ENCODE data around the gene JPT1. TPM values are rescaled to one million over a fixed set of nuclear protein-coding genes. Genes with fewer than 3 reads are reported as not detected.
"Not testable (repeated sequence)": the region's sequence is repeated elsewhere in the genome, so short reads cannot be mapped to it uniquely, and the experiment has no call there.

JPT1 gene
- total RNA-seq, 1 donor from 2014 or later, result 334 TPM

GRCh38 chr17:75178453-75178852 lies 24.1 kb upstream of the JPT1 start:
- Mint-ChIP-seq H3K9me3 (no peaks in the 10 kb centered on the region), H3K36me3 (ENCODE audit: low read depth) (peaks cover 25% of the 10 kb centered on the region), H3K27me3 (ENCODE audit: low read depth) (no peaks in the 10 kb centered on the region), H3K4me3 (peak overlapping the region; percentile 69), H3K4me1 (peaks cover 17% of the 10 kb centered on the region), H3K27ac (ENCODE audit: unreplicated experiment) (no peak overlapping the region)
- TF ChIP-seq CTCF (conservative IDR thresholded peaks at IDR 0.05), result no peak
- no peak for DNase-seq (ENCODE audit: low read depth, low spot score)

GRCh38 chr17:75176625-75177024 lies 22.3 kb upstream of the JPT1 start:
- no peak for DNase-seq (ENCODE audit: low read depth, low spot score)
- no peak for TF ChIP-seq CTCF (conservative IDR thresholded peaks at IDR 0.05)
- Mint-ChIP-seq H3K27me3 (ENCODE audit: low read depth) (no peaks in the 10 kb centered on the region), H3K36me3 (ENCODE audit: low read depth) (peaks cover 28% of the 10 kb centered on the region), H3K4me3 (no peak overlapping the region), H3K27ac (ENCODE audit: unreplicated experiment) (no peak overlapping the region), H3K4me1 (peaks cover 14% of the 10 kb centered on the region), H3K9me3 (no peaks in the 10 kb centered on the region)

GRCh38 chr17:75174996-75175395 lies 20.7 kb upstream of the JPT1 start:
- H3K36me3 Mint-ChIP-seq (ENCODE audit: low read depth), result peaks cover 23% of the 10 kb centered on the region
- H3K27me3 Mint-ChIP-seq (ENCODE audit: low read depth), result no peaks in the 10 kb centered on the region
- H3K27ac Mint-ChIP-seq (ENCODE audit: unreplicated experiment), result no peak overlapping the region
- DNase-seq (ENCODE audit: low read depth, low spot score), result no peak
- H3K9me3 Mint-ChIP-seq, result no peaks in the 10 kb centered on the region
- TF ChIP-seq CTCF (conservative IDR thresholded peaks at IDR 0.05), result no peak
- H3K4me1 Mint-ChIP-seq, result peaks cover 5% of the 10 kb centered on the region
- H3K4me3 Mint-ChIP-seq, result no peak overlapping the region

- peaks cover 5% of the 10 kb centered on the region for H3K4me1 Mint-ChIP-seq
- no peak overlapping the region for H3K27ac Mint-ChIP-seq (ENCODE audit: unreplicated experiment)
- H3K27me3 Mint-ChIP-seq (ENCODE audit: low read depth), result no peaks in the 10 kb centered on the region
- no peak for DNase-seq (ENCODE audit: low read depth, low spot score)
- peaks cover 16% of the 10 kb centered on the region for H3K36me3 Mint-ChIP-seq (ENCODE audit: low read depth)
- H3K4me3 Mint-ChIP-seq, result no peak overlapping the region
- no peaks in the 10 kb centered on the region for H3K9me3 Mint-ChIP-seq
- TF ChIP-seq CTCF (conservative IDR thresholded peaks at IDR 0.05), result no peak
These were observed 19.2 kb upstream of the JPT1 start for GRCh38 chr17:75173526-75173925.

- peaks cover 16% of the 10 kb centered on the region for H3K36me3 Mint-ChIP-seq (ENCODE audit: low read depth)
- peaks cover 5% of the 10 kb centered on the region for H3K4me1 Mint-ChIP-seq
- no peaks in the 10 kb centered on the region for H3K27me3 Mint-ChIP-seq (ENCODE audit: low read depth)
- no peaks in the 10 kb centered on the region for H3K9me3 Mint-ChIP-seq
- DNase-seq (ENCODE audit: low read depth, low spot score), result no peak
- H3K27ac Mint-ChIP-seq (ENCODE audit: unreplicated experiment), result no peak overlapping the region
- no peak for TF ChIP-seq CTCF (conservative IDR thresholded peaks at IDR 0.05)
- no peak overlapping the region for H3K4me3 Mint-ChIP-seq
These were observed 14.7 kb upstream of the JPT1 start for GRCh38 chr17:75168998-75169397.

- H3K4me1 Mint-ChIP-seq; H3K27ac Mint-ChIP-seq (ENCODE audit: unreplicated experiment); H3K27me3 Mint-ChIP-seq (ENCODE audit: low read depth); DNase-seq (ENCODE audit: low read depth, low spot score); H3K4me3 Mint-ChIP-seq; H3K9me3 Mint-ChIP-seq: not testable (repeated sequence)
- peaks cover 15% of the 10 kb centered on the region for H3K36me3 Mint-ChIP-seq (ENCODE audit: low read depth)
These were observed 10.3 kb upstream of the JPT1 start for GRCh38 chr17:75164606-75165005.

Measured in neural crest cell (in vitro differentiated cells).